CD4-positive, alpha-beta T cell (primary cell): ENCODE measurements around the gene DGKI. TPM values are rescaled to one million over a fixed set of nuclear protein-coding genes. Genes with fewer than 3 reads are reported as not detected.

Experiments
- ATAC-seq: fragments of 200-7000 bp; cut with Tn5 transposase; one replicate; pipeline ENCODE4 v1.10.0; 2022; ENCODE audit warnings: mild to moderate bottlenecking; ENCODE audit not compliant: poor library complexity
- CTCF ChIA-PET: fragments of 350-600 bp; sonication (Branson Sonifier 250); formaldehyde crosslinking; loops from one replicate; lab custom pipeline; 2021; ENCODE audit warnings: antibody characterized with exemption, inconsistent platforms; lab: Charles Lee
- POLR2A ChIA-PET: fragments of 350-600 bp; sonication (Branson Sonifier 250); formaldehyde crosslinking; loops from one replicate; lab custom pipeline; 2021; ENCODE audit warnings: antibody characterized with exemption, inconsistent platforms; lab: Charles Lee
- DNase-seq, 14 experiments: peaks; one replicate each; pipeline ENCODE4 v3.0.0-alpha.2; 2013 to 2020; ENCODE audit warnings: mixed read lengths in 2 of 14
- H3K27ac ChIP-seq, 2 donors: one replicate each; pipeline versions ENCODE4 v1.5.1 to v1.7.0; 2013; ENCODE audit warnings: low read length in 2 of 2, low read depth in 1 of 2, mild to moderate bottlenecking in 1 of 2
- H3K27me3 ChIP-seq, 2 experiments: 1 replicate in 1 of 2; 2 replicates in 1 of 2; pipeline versions ENCODE4 v1.6.1 to v1.7.0; 2013; ENCODE audit warnings: low read length in 2 of 2, control low read depth in 1 of 2, mild to moderate bottlenecking in 1 of 2, moderate library complexity in 1 of 2; ENCODE audit not compliant: insufficient read depth in 2 of 2, control insufficient read depth in 1 of 2
- H3K36me3 ChIP-seq: one replicate; pipeline ENCODE4 v1.6.1; 2013; ENCODE audit warnings: low read length, control low read depth; ENCODE audit not compliant: insufficient read depth
- H3K4me1 ChIP-seq: one replicate; pipeline ENCODE4 v1.6.1; 2013; ENCODE audit warnings: low read length, control low read depth; ENCODE audit not compliant: insufficient read depth
- H3K4me3 ChIP-seq: one replicate; pipeline ENCODE4 v1.5.1; 2013; ENCODE audit warnings: mild to moderate bottlenecking, low read length, moderate library complexity
- H3K9me3 ChIP-seq, 2 experiments: 1 replicate in 1 of 2; 2 replicates in 1 of 2; pipeline versions ENCODE4 v1.6.1 to v1.7.0; 2013; ENCODE audit warnings: low read length in 2 of 2, mild to moderate bottlenecking in 2 of 2, control low read depth in 1 of 2, moderate library complexity in 1 of 2; ENCODE audit not compliant: control insufficient read depth in 1 of 2, insufficient read depth in 1 of 2
- H3K27ac Mint-ChIP-seq: one replicate; pipeline ENCODE4 v1.8.0; 2020; ENCODE audit warnings: mixed read lengths
- H3K27me3 Mint-ChIP-seq: one replicate; pipeline ENCODE4 v1.8.0; 2021; ENCODE audit warnings: mixed read lengths
- H3K36me3 Mint-ChIP-seq: one replicate; pipeline ENCODE4 v1.8.0; 2021; ENCODE audit warnings: low read depth, mixed read lengths
- H3K4me1 Mint-ChIP-seq: one replicate; pipeline ENCODE4 v1.8.0; 2021; ENCODE audit warnings: low read depth, mixed read lengths
- H3K4me3 Mint-ChIP-seq: one replicate; pipeline ENCODE4 v1.8.0; 2020; ENCODE audit warnings: mild to moderate bottlenecking, mixed read lengths
- H3K9me3 Mint-ChIP-seq: one replicate; pipeline ENCODE4 v1.8.0; 2020; ENCODE audit warnings: mixed read lengths
- intact Hi-C, 2 experiments: fragments of 100-400 bp; cut with DNase I in 1 of 2; cut with micrococcal nuclease in 1 of 2; formaldehyde crosslinking; loops; one replicate each; pipeline versions ENCODE4 v1.15.1 to v1.9.0; 2023 to 2025; cut with DNase I, micrococcal nuclease
- total RNA-seq, 174 experiments: library from RNA in 2 of 174; stranded (reverse) in 2 of 174; gene quantifications; one replicate each; pipeline ENCODE4 v1.2.3 and lab custom pipeline; 2021 to 2026
- TF ChIP-seq, protein P1 (sequence below): fragments of 200-600 bp; IDR thresholded peaks from one replicate; pipeline ENCODE4 v1.8.0; 2022; ENCODE audit warnings: antibody characterized with exemption, mild to moderate bottlenecking

Gene DGKI
- total RNA-seq, 2 experiments from 2014 or later: not detected

- Histone ChIP-seq H3K4me3 (no peak overlapping the region), H3K36me3 (no peaks in the 10 kb centered on the region), H3K27ac (no peak overlapping the region), H3K27me3 (no peaks in the 10 kb centered on the region), H3K4me1 (no peaks in the 10 kb centered on the region), H3K9me3 (peaks cover 0 to 4% of the 10 kb centered on the region in 2 experiments)
- Mint-ChIP-seq H3K4me1 (no peaks in the 10 kb centered on the region), H3K4me3 (no peak overlapping the region), H3K36me3 (no peaks in the 10 kb centered on the region), H3K9me3 (peaks cover 20% of the 10 kb centered on the region), H3K27me3 (no peaks in the 10 kb centered on the region), H3K27ac (no peak overlapping the region)
- intact Hi-C loops: no loop called here
- ChIA-PET CTCF (no interaction called here), POLR2A (no interaction called here)
- TF ChIP-seq, protein P1, sequence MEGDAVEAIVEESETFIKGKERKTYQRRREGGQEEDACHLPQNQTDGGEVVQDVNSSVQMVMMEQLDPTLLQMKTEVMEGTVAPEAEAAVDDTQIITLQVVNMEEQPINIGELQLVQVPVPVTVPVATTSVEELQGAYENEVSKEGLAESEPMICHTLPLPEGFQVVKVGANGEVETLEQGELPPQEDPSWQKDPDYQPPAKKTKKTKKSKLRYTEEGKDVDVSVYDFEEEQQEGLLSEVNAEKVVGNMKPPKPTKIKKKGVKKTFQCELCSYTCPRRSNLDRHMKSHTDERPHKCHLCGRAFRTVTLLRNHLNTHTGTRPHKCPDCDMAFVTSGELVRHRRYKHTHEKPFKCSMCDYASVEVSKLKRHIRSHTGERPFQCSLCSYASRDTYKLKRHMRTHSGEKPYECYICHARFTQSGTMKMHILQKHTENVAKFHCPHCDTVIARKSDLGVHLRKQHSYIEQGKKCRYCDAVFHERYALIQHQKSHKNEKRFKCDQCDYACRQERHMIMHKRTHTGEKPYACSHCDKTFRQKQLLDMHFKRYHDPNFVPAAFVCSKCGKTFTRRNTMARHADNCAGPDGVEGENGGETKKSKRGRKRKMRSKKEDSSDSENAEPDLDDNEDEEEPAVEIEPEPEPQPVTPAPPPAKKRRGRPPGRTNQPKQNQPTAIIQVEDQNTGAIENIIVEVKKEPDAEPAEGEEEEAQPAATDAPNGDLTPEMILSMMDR: no peak
- no peak for DNase-seq
- ATAC-seq: no peak
These were observed 483.1 kb downstream of the DGKI start for GRCh38 chr7:137363683-137364082.

GRCh38 chr7:137360087-137360679 is 486.6 kb downstream of the DGKI start:
- Mint-ChIP-seq H3K9me3 (peaks cover 17% of the 10 kb centered on the region), H3K4me1 (no peaks in the 10 kb centered on the region), H3K27ac (no peak overlapping the region), H3K4me3 (no peak overlapping the region), H3K27me3 (no peaks in the 10 kb centered on the region), H3K36me3 (no peaks in the 10 kb centered on the region)
- POLR2A ChIA-PET: no interaction called here
- CTCF ChIA-PET: no interaction called here
- intact Hi-C loops: no loop called here
- H3K27me3 ChIP-seq: no peaks in the 10 kb centered on the region
- H3K9me3 ChIP-seq: peaks cover 0 to 4% of the 10 kb centered on the region in 2 experiments
- TF ChIP-seq, protein P1: no peak
- H3K4me1 ChIP-seq: no peaks in the 10 kb centered on the region
- no peak for ATAC-seq
- H3K4me3 ChIP-seq: no peak overlapping the region
- H3K36me3 ChIP-seq: no peaks in the 10 kb centered on the region
- no peak for DNase-seq
- no peak overlapping the region for H3K27ac ChIP-seq

GRCh38 chr7:137354961-137355360 is 491.8 kb downstream of the DGKI start:
- no peaks in the 10 kb centered on the region for H3K27me3 Mint-ChIP-seq

More at GRCh38 chr7:137354961-137355360, 491.8 kb downstream of the DGKI start:
- H3K4me3 ChIP-seq: no peak overlapping the region
- H3K36me3 ChIP-seq: no peaks in the 10 kb centered on the region
- TF ChIP-seq, protein P1: no peak
- H3K27ac ChIP-seq: no peak overlapping the region
- no peaks in the 10 kb centered on the region for H3K27me3 ChIP-seq
- Mint-ChIP-seq H3K4me3 (no peak overlapping the region), H3K9me3 (no peaks in the 10 kb centered on the region), H3K27ac (no peak overlapping the region), H3K36me3 (no peaks in the 10 kb centered on the region), H3K4me1 (no peaks in the 10 kb centered on the region)
- CTCF ChIA-PET: no interaction called here
- intact Hi-C loops: no loop called here
- ATAC-seq: no peak
- H3K9me3 ChIP-seq: no peaks in the 10 kb centered on the region
- POLR2A ChIA-PET: no interaction called here
- H3K4me1 ChIP-seq: no peaks in the 10 kb centered on the region
- no peak for DNase-seq
